H1 (cell line): ENCODE measurements around the gene ITGB5. TPM values are rescaled to one million over a fixed set of nuclear protein-coding genes. Genes with fewer than 3 reads are reported as not detected.

Experiments
- CTCF ChIA-PET: fragments of 300-600 bp; sonication (Branson Sonifier 250); formaldehyde crosslinking; loops from one replicate; lab custom pipeline; 2021; ENCODE audit not compliant: partially characterized antibody; lab: Charles Lee
- POLR2A ChIA-PET: fragments of 300-600 bp; sonication (Branson Sonifier 250); formaldehyde crosslinking; loops from one replicate; lab custom pipeline; 2021; ENCODE audit warnings: inconsistent platforms; ENCODE audit not compliant: partially characterized antibody; lab: Charles Lee
- DNase-seq, 2 experiments: peaks; one replicate each; pipeline versions ENCODE4 v3.0.0 to v3.0.0-alpha.2; 2010 to 2022; ENCODE audit warnings: low spot score in 2 of 2, low read depth in 1 of 2, mixed read lengths in 1 of 2
- FAIRE-seq: peaks from 2 replicates; lab custom pipeline; 2011; peaks lifted over from hg19 to GRCh38; lab: Jason Lieb, UNC
- H2AFZ ChIP-seq: 2 replicates; pipeline ENCODE4 v1.8.1; 2012; ENCODE audit warnings: low read length, inconsistent platforms
- H2AK5ac ChIP-seq: 2 replicates; pipeline ENCODE4 v1.6.1; 2013; ENCODE audit warnings: low read depth, low read length
- H2BK120ac ChIP-seq: replicated peaks from 2 replicates; pipeline ENCODE3; 2013; ENCODE audit warnings: low read depth, low read length, inconsistent platforms
- H2BK12ac ChIP-seq: 2 replicates; pipeline ENCODE4 v1.6.1; 2013; ENCODE audit warnings: low read depth, low read length
- H2BK15ac ChIP-seq: 2 replicates; pipeline ENCODE4 v1.6.1; 2013; ENCODE audit warnings: low read length
- H2BK20ac ChIP-seq: 2 replicates; pipeline ENCODE4 v1.6.1; 2013; ENCODE audit warnings: low read length
- H2BK5ac ChIP-seq: 2 replicates; pipeline ENCODE4 v1.6.1; 2013; ENCODE audit warnings: low read depth, low read length
- H3K14ac ChIP-seq: 2 replicates; pipeline ENCODE4 v1.6.1; 2013; ENCODE audit warnings: inconsistent platforms; ENCODE audit not compliant: insufficient read length
- H3K18ac ChIP-seq: 2 replicates; pipeline ENCODE4 v1.6.1; 2013; ENCODE audit warnings: low read length; ENCODE audit errors: extremely low read depth
- H3K23ac ChIP-seq: 2 replicates; pipeline ENCODE4 v1.6.1; 2013; ENCODE audit warnings: inconsistent platforms; ENCODE audit not compliant: insufficient read length
- H3K23me2 ChIP-seq: 2 replicates; pipeline ENCODE4 v1.6.1; 2013; ENCODE audit warnings: low read depth, low read length
- H3K27ac ChIP-seq: 2 replicates; pipeline ENCODE4 v1.6.1; 2011; ENCODE audit warnings: low read depth, low read length, inconsistent platforms
- H3K27me3 ChIP-seq, 4 experiments: replicated peaks in 1 of 4; 1 replicate in 1 of 4; 2 replicates in 3 of 4; pipeline versions ENCODE4 v1.6.1 to v1.8.1; 2011 to 2013; ENCODE audit warnings: low read length in 3 of 4, mild to moderate bottlenecking in 3 of 4, inconsistent platforms in 2 of 4, mixed read lengths in 2 of 4, moderate library complexity in 1 of 4; ENCODE audit not compliant: control insufficient read depth in 3 of 4, insufficient read depth in 3 of 4; ENCODE audit errors: extremely low read depth in 1 of 4
- H3K36me3 ChIP-seq, 4 experiments: 2 replicates each; pipeline versions ENCODE4 v1.6.1 to v1.8.1; 2011 to 2013; ENCODE audit warnings: mild to moderate bottlenecking in 4 of 4, low read length in 3 of 4, moderate library complexity in 2 of 4, control low read depth in 1 of 4, inconsistent platforms in 1 of 4; ENCODE audit not compliant: insufficient read depth in 4 of 4, control insufficient read depth in 2 of 4
- H3K4ac ChIP-seq: replicated peaks from 2 replicates; pipeline ENCODE3; 2013; ENCODE audit warnings: low read length, low read depth, mixed read lengths, inconsistent platforms; ENCODE audit not compliant: insufficient read length
- H3K4me1 ChIP-seq, 4 experiments: replicated peaks in 1 of 4; 1 replicate in 1 of 4; 2 replicates in 3 of 4; pipeline versions ENCODE4 v1.6.1 to v1.8.1; 2011 to 2013; ENCODE audit warnings: low read length in 3 of 4, inconsistent platforms in 2 of 4, mixed read lengths in 1 of 4; ENCODE audit not compliant: insufficient read depth in 4 of 4, control insufficient read depth in 3 of 4
- H3K4me2 ChIP-seq, 2 experiments: 2 replicates each; pipeline versions ENCODE4 v1.6.1 to v1.8.1; 2011 to 2013; ENCODE audit warnings: low read depth in 2 of 2, low read length in 2 of 2, control low read depth in 1 of 2, inconsistent platforms in 1 of 2, mild to moderate bottlenecking in 1 of 2; ENCODE audit not compliant: insufficient read depth in 1 of 2
- H3K4me3 ChIP-seq, 4 experiments: fragments of 200-600, 300-600 bp in 1 of 4; sonication (generic), shearing (Covaris generic), sonication (Bioruptor Twin) in 1 of 4; 2 replicates each; pipeline versions ENCODE4 v1.5.1 to v1.8.1; 2011 to 2016; ENCODE audit warnings: low read length in 4 of 4, low read depth in 3 of 4, control low read depth in 2 of 4, inconsistent platforms in 2 of 4, mild to moderate bottlenecking in 2 of 4, mixed read lengths in 1 of 4, moderate library complexity in 1 of 4; ENCODE audit not compliant: insufficient read depth in 2 of 4; ENCODE audit errors: extremely low read depth in 1 of 4
- H3K56ac ChIP-seq: replicated peaks from 2 replicates; pipeline ENCODE3; 2013; ENCODE audit warnings: low read depth, mild to moderate bottlenecking, mixed read lengths, low read length, inconsistent platforms; ENCODE audit not compliant: insufficient read length
- H3K79me1 ChIP-seq: 2 replicates; pipeline ENCODE4 v1.6.1; 2013; ENCODE audit warnings: low read depth, low read length, control low read depth
- H3K79me2 ChIP-seq, 2 experiments: 2 replicates each; pipeline versions ENCODE4 v1.6.1 to v1.8.1; 2012 to 2013; ENCODE audit warnings: low read length in 2 of 2, mild to moderate bottlenecking in 2 of 2, inconsistent platforms in 1 of 2; ENCODE audit not compliant: insufficient read depth in 2 of 2, control insufficient read depth in 1 of 2
- H3K9ac ChIP-seq, 4 experiments: replicated peaks in 1 of 4; 1 replicate in 1 of 4; 2 replicates in 3 of 4; pipeline versions ENCODE4 v1.6.1 to v1.8.1; 2011 to 2013; ENCODE audit warnings: low read depth in 3 of 4, low read length in 3 of 4, control low read depth in 2 of 4, mild to moderate bottlenecking in 2 of 4, moderate library complexity in 2 of 4, inconsistent platforms in 1 of 4; ENCODE audit errors: extremely low read depth in 1 of 4
- H3K9me3 ChIP-seq, 2 experiments: 2 replicates each; pipeline versions ENCODE4 v1.6.1 to v1.8.1; 2012 to 2013; ENCODE audit warnings: mild to moderate bottlenecking in 2 of 2, moderate library complexity in 2 of 2, control low read depth in 1 of 2, inconsistent platforms in 1 of 2, low read depth in 1 of 2, low read length in 1 of 2, mixed read lengths in 1 of 2; ENCODE audit not compliant: insufficient read depth in 2 of 2
- H4K20me1 ChIP-seq, 2 experiments: replicated peaks in 1 of 2; 2 replicates each; pipeline versions ENCODE3 to v1.8.1; 2011 to 2013; ENCODE audit warnings: inconsistent platforms in 2 of 2, low read length in 2 of 2, mild to moderate bottlenecking in 1 of 2; ENCODE audit not compliant: insufficient read depth in 2 of 2, control insufficient read depth in 1 of 2
- H4K5ac ChIP-seq: 2 replicates; pipeline ENCODE4 v1.6.1; 2013; ENCODE audit warnings: low read length, low read depth, mixed read lengths, inconsistent platforms; ENCODE audit not compliant: insufficient read length
- H4K8ac ChIP-seq: 2 replicates; pipeline ENCODE4 v1.8.0; 2013; ENCODE audit warnings: mild to moderate bottlenecking, moderate library complexity, low read length, inconsistent platforms; ENCODE audit not compliant: insufficient read depth; ENCODE audit errors: extremely low read depth
- H4K91ac ChIP-seq: replicated peaks from 2 replicates; pipeline ENCODE3; 2013; ENCODE audit warnings: low read length, mixed read lengths, inconsistent platforms; ENCODE audit not compliant: insufficient read length
- EZH2 ChIP-seq: fragments of 200-600 bp; sonication (generic); IDR thresholded peaks from 2 replicates; pipeline ENCODE4 v1.7.1; 2012; ENCODE audit warnings: low read depth, mild to moderate bottlenecking, moderate library complexity, low read length, inconsistent platforms; ENCODE audit not compliant: severe bottlenecking
- MAFK ChIP-seq: IDR thresholded peaks from 2 replicates; pipeline ENCODE4 v1.6.1; 2012; ENCODE audit warnings: low read depth, mild to moderate bottlenecking, improper control_type of control experiment, low read length
- POLR2A ChIP-seq, 2 experiments: IDR thresholded peaks; 1 replicate in 1 of 2; 2 replicates in 1 of 2; pipeline ENCODE4 v1.6.1; 2011; ENCODE audit warnings: low read depth in 2 of 2, low read length in 2 of 2, mild to moderate bottlenecking in 2 of 2; ENCODE audit errors: control extremely low read depth in 1 of 2
- SIN3A ChIP-seq, 2 experiments: IDR thresholded peaks in 1 of 2; conservative IDR thresholded peaks in 1 of 2; 2 replicates each; pipeline ENCODE4 v1.6.1; 2011 to 2012; ENCODE audit warnings: low read length in 2 of 2, improper control_type of control experiment in 1 of 2, low read depth in 1 of 2, mild to moderate bottlenecking in 1 of 2
- TEAD4 ChIP-seq: IDR thresholded peaks from 2 replicates; pipeline ENCODE4 v1.6.1; 2012; ENCODE audit warnings: low read depth, low read length, inconsistent platforms, mixed read lengths
- USF2 ChIP-seq: IDR thresholded peaks from 2 replicates; pipeline ENCODE4 v1.6.1; 2011; ENCODE audit warnings: low read length, improper control_type of control experiment
- WGBS, 2 experiments: shearing (Covaris generic) in 1 of 2; methylation state at CpG; one replicate each; pipeline versions ENCODE4 v1.1.6 to v1.1.7; 2013 to 2015; ENCODE audit warnings: low lambda C conversion rate in 2 of 2, mixed read lengths in 2 of 2, inconsistent platforms in 1 of 2, low coverage in 1 of 2, missing lambda C conversion rate in 1 of 2; ENCODE audit not compliant: insufficient replicate concordance in 2 of 2, insufficient coverage in 1 of 2, insufficient read length in 1 of 2; ENCODE audit errors: extremely low coverage in 1 of 2, missing lambda C conversion rate in 1 of 2; 5-methylcytosine and 5-hydroxymethylcytosine counted together
- polyA plus RNA-seq, 7 experiments: library from polyadenylated mRNA; depleted of rRNA in 3 of 7; stranded (reverse) in 5 of 7; unstranded in 2 of 7; fragments of >200 nt in 5 of 7; fragments of 200-250 nt in 2 of 7; gene quantifications; 1 replicate in 5 of 7; 2 replicates in 1 of 7; 4 replicates in 1 of 7; pipeline versions ENCODE4 v1.2.1 to v1.2.3, GENCODE V29; 2011 to 2013; ENCODE audit warnings: missing spikeins in 2 of 7, mixed read lengths in 2 of 7
- total RNA-seq: library from RNA; stranded (reverse); fragmentation: NEBNext Ultra II Directional; extraction: Animal tissue kit (Norgen Biotek cat#: 25700); gene quantifications from 2 replicates; pipeline ENCODE4 v1.2.1, GENCODE V29; 2021

Gene ITGB5
- total and polyA plus RNA-seq, 2 of the 8 experiments (the other 6 are each of a cell fraction or from before 2014, with no cell fraction given) = 101 to 268 TPM

- H3K4me1 ChIP-seq = no peaks in the 10 kb centered on the region
- no peak overlapping the region for H3K4me2 ChIP-seq
- H2BK5ac ChIP-seq = no peak overlapping the region; the same call in 1 of the 2 replicates
- no peaks in the 10 kb centered on the region; a peak in 1 of 7 replicates for H3K27me3 ChIP-seq
- TF ChIP-seq TEAD4 (no peak), MAFK (no peak), USF2 (no peak), SIN3A (conservative IDR thresholded peaks at IDR 0.05 in 1 of 2, IDR thresholded peaks at IDR 0.05 in 1 of 2; ENCODE audit: low read depth in 1 of 2, low read length in 2 of 2) (no peak), EZH2 (no peak), POLR2A (IDR thresholded peaks at IDR 0.05; ENCODE audit: control extremely low read depth in 1 of 2, low read depth in 2 of 2, low read length in 2 of 2) (no peak)
- no peak overlapping the region for H2BK12ac ChIP-seq
- H2BK20ac ChIP-seq = no peak overlapping the region
- WGBS, 2 experiments = 78 to 100% methylated on average over 2 to 16 of the region's 16 CpGs
- FAIRE-seq (no peak), DNase-seq (no peak)
- H3K79me1 ChIP-seq = no peaks in the 10 kb centered on the region
- no peak overlapping the region for H3K4me3 ChIP-seq
- no peak overlapping the region for H3K9ac ChIP-seq
- H3K56ac ChIP-seq = no peak overlapping the region
- no peaks in the 10 kb centered on the region for H3K9me3 ChIP-seq
- H4K91ac ChIP-seq = no peak overlapping the region
- H3K18ac ChIP-seq = no peak overlapping the region
- no peak overlapping the region for H2AK5ac ChIP-seq
- H3K23me2 ChIP-seq = no peaks in the 10 kb centered on the region
- POLR2A ChIA-PET = no interaction called here
- no peak overlapping the region for H2BK15ac ChIP-seq
- H3K4ac ChIP-seq = no peak overlapping the region
- H4K8ac ChIP-seq = no peak overlapping the region
- no peak overlapping the region for H3K27ac ChIP-seq
- no peak overlapping the region for H2BK120ac ChIP-seq
- CTCF ChIA-PET = interaction anchor here (0.6 to 11.6 kb wide), 5 partner anchors 13 to 773 kb away, joined by 3 to 173 read pairs (median 4); no protein-coding TSS in a partner anchor
- peaks cover 11 to 34% (median 30%) of the 10 kb centered on the region in 4 experiments; a peak in 7 of 8 replicates for H3K36me3 ChIP-seq
- H2AFZ ChIP-seq = no peak overlapping the region
- no peak overlapping the region for H3K23ac ChIP-seq
- H3K14ac ChIP-seq = no peak overlapping the region
- H4K5ac ChIP-seq = no peak overlapping the region
- no peaks in the 10 kb centered on the region for H3K79me2 ChIP-seq
- peaks cover 1 to 2% of the 10 kb centered on the region in 2 experiments for H4K20me1 ChIP-seq
These were observed 120.8 kb downstream of the ITGB5 start for GRCh38 chr3:124766113-124767095.
